H1 (cell line): Measurements from ENCODE around the gene HDDC3.

ENCODE experiments used
- BACH1 ChIP-seq: IDR thresholded peaks from 2 replicates; pipeline ENCODE4 v1.6.1; 2012; ENCODE audit warnings: low read length, improper control_type of control experiment
- EZH2 ChIP-seq: fragments of 200-600 bp; sonication (generic); IDR thresholded peaks from 2 replicates; pipeline ENCODE4 v1.7.1; 2012; ENCODE audit warnings: low read depth, mild to moderate bottlenecking, moderate library complexity, low read length, inconsistent platforms; ENCODE audit not compliant: severe bottlenecking
- JUND ChIP-seq: IDR thresholded peaks from 2 replicates; pipeline ENCODE4 v1.6.1; 2011; ENCODE audit warnings: mild to moderate bottlenecking, improper control_type of control experiment, low read length
- KDM1A ChIP-seq: fragments of 200-600, 300-600 bp; sonication (generic); IDR thresholded peaks from 2 replicates; pipeline ENCODE4 v1.7.1; 2016; ENCODE audit warnings: mild to moderate bottlenecking, low read length, borderline replicate concordance
- NANOG ChIP-seq: IDR thresholded peaks from 2 replicates; pipeline ENCODE4 v1.6.1; 2011; ENCODE audit warnings: low read length, low read depth, mild to moderate bottlenecking, inconsistent platforms; ENCODE audit not compliant: insufficient read depth, poor library complexity, severe bottlenecking
- NRF1 ChIP-seq: IDR thresholded peaks from 2 replicates; pipeline ENCODE4 v1.6.1; 2011; ENCODE audit warnings: mild to moderate bottlenecking, low read depth, low read length, improper control_type of control experiment
- POLR2A ChIP-seq, 2 experiments: IDR thresholded peaks; 1 replicate in 1 of 2; 2 replicates in 1 of 2; pipeline ENCODE4 v1.6.1; 2011; ENCODE audit warnings: low read depth in 2 of 2, low read length in 2 of 2, mild to moderate bottlenecking in 2 of 2; ENCODE audit errors: control extremely low read depth in 1 of 2
- POLR2AphosphoS5 ChIP-seq: IDR thresholded peaks from 2 replicates; pipeline ENCODE4 v1.6.1; 2011; ENCODE audit warnings: low read depth, low read length
- RAD21 ChIP-seq, 2 experiments: IDR thresholded peaks in 1 of 2; conservative IDR thresholded peaks in 1 of 2; 2 replicates each; pipeline ENCODE4 v1.6.1; 2011; ENCODE audit warnings: low read depth in 2 of 2, low read length in 2 of 2, improper control_type of control experiment in 1 of 2, inconsistent platforms in 1 of 2, mild to moderate bottlenecking in 1 of 2, moderate library complexity in 1 of 2
- RFX5 ChIP-seq: IDR thresholded peaks from 2 replicates; pipeline ENCODE4 v1.6.1; 2011; ENCODE audit warnings: low read depth, low read length, improper control_type of control experiment, borderline replicate concordance
- SIRT6 ChIP-seq: IDR thresholded peaks from one replicate; pipeline ENCODE4 v1.7.1; 2012; ENCODE audit warnings: low read length, inconsistent platforms
- SUZ12 ChIP-seq: fragments of 200-600 bp; sonication (generic); IDR thresholded peaks from 2 replicates; pipeline ENCODE4 v1.6.1; 2012; ENCODE audit warnings: mild to moderate bottlenecking, inconsistent platforms, low read length, moderate library complexity, mixed read lengths
- TF ChIP-seq, protein P1 (sequence below), 3 experiments: IDR thresholded peaks; 1 replicate in 2 of 3; 2 replicates in 1 of 3; pipeline versions ENCODE4 v1.5.1 to v1.6.1; 2011; ENCODE audit warnings: low read length in 3 of 3, mild to moderate bottlenecking in 3 of 3, inconsistent platforms in 2 of 3, low read depth in 1 of 3, moderate library complexity in 1 of 3; ENCODE audit not compliant: insufficient read depth in 1 of 3; ENCODE audit errors: control extremely low read depth in 1 of 3
- TF ChIP-seq, protein P2 (sequence below): IDR thresholded peaks from 2 replicates; pipeline ENCODE4 v1.6.1; 2011; ENCODE audit warnings: low read length, improper control_type of control experiment

DNA sequence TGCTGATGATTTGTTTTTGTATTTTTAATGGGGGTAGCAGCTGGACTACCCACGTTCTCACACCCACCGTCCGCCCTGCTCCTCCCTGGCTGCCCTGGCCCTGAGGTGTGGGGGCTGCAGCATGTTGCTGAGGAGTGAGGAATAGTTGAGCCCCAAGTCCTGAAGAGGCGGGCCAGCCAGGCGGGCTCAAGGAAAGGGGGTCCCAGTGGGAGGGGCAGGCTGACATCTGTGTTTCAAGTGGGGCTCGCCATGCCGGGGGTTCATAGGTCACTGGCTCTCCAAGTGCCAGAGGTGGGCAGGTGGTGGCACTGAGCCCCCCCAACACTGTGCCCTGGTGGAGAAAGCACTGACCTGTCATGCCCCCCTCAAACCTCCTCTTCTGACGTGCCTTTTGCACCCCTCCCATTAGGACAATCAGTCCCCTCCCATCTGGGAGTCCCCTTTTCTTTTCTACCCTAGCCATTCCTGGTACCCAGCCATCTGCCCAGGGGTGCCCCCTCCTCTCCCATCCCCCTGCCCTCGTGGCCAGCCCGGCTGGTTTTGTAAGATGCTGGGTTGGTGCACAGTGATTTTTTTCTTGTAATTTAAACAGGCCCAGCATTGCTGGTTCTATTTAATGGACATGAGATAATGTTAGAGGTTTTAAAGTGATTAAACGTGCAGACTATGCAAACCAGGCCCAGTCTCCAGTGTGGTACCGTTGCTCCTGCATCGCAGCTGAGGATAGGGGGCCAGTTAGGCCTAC lies 49.4 kb downstream of the HDDC3 start:
- TF ChIP-seq, protein P1, sequence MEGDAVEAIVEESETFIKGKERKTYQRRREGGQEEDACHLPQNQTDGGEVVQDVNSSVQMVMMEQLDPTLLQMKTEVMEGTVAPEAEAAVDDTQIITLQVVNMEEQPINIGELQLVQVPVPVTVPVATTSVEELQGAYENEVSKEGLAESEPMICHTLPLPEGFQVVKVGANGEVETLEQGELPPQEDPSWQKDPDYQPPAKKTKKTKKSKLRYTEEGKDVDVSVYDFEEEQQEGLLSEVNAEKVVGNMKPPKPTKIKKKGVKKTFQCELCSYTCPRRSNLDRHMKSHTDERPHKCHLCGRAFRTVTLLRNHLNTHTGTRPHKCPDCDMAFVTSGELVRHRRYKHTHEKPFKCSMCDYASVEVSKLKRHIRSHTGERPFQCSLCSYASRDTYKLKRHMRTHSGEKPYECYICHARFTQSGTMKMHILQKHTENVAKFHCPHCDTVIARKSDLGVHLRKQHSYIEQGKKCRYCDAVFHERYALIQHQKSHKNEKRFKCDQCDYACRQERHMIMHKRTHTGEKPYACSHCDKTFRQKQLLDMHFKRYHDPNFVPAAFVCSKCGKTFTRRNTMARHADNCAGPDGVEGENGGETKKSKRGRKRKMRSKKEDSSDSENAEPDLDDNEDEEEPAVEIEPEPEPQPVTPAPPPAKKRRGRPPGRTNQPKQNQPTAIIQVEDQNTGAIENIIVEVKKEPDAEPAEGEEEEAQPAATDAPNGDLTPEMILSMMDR (IDR thresholded peaks at IDR 0.05; ENCODE audit: control extremely low read depth in 1 of 3, insufficient read depth in 1 of 3, low read depth in 1 of 3, low read length in 3 of 3) = no peak
- no peak for TF ChIP-seq NANOG
- no peak for TF ChIP-seq POLR2A (IDR thresholded peaks at IDR 0.05; ENCODE audit: control extremely low read depth in 1 of 2, low read depth in 2 of 2, low read length in 2 of 2)
- TF ChIP-seq, protein P2, sequence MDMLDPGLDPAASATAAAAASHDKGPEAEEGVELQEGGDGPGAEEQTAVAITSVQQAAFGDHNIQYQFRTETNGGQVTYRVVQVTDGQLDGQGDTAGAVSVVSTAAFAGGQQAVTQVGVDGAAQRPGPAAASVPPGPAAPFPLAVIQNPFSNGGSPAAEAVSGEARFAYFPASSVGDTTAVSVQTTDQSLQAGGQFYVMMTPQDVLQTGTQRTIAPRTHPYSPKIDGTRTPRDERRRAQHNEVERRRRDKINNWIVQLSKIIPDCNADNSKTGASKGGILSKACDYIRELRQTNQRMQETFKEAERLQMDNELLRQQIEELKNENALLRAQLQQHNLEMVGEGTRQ = no peak
- TF ChIP-seq BACH1 = no peak
- TF ChIP-seq KDM1A = no peak
- TF ChIP-seq NRF1 = no peak
- no peak for TF ChIP-seq SIRT6
- no peak for TF ChIP-seq JUND
- no peak for TF ChIP-seq POLR2AphosphoS5
- no peak for TF ChIP-seq SUZ12
- no peak for TF ChIP-seq EZH2
- TF ChIP-seq RFX5 = no peak
- no peak for TF ChIP-seq RAD21 (IDR thresholded peaks at IDR 0.05 in 1 of 2, conservative IDR thresholded peaks at IDR 0.05 in 1 of 2; ENCODE audit: low read depth in 2 of 2, low read length in 2 of 2)
